Activated CD4-positive, CD25-positive, alpha-beta regulatory T cell treated with anti-CD3 and anti-CD28 coated beads, Interleukin-2, amount 50 U/mL, for 72 hours (primary cell): Measurements from ENCODE around the gene ZFTA.

Experiments
- DNase-seq: peaks from one replicate; pipeline ENCODE4 v3.0.0; 2021

ZFTA gene

DNA sequence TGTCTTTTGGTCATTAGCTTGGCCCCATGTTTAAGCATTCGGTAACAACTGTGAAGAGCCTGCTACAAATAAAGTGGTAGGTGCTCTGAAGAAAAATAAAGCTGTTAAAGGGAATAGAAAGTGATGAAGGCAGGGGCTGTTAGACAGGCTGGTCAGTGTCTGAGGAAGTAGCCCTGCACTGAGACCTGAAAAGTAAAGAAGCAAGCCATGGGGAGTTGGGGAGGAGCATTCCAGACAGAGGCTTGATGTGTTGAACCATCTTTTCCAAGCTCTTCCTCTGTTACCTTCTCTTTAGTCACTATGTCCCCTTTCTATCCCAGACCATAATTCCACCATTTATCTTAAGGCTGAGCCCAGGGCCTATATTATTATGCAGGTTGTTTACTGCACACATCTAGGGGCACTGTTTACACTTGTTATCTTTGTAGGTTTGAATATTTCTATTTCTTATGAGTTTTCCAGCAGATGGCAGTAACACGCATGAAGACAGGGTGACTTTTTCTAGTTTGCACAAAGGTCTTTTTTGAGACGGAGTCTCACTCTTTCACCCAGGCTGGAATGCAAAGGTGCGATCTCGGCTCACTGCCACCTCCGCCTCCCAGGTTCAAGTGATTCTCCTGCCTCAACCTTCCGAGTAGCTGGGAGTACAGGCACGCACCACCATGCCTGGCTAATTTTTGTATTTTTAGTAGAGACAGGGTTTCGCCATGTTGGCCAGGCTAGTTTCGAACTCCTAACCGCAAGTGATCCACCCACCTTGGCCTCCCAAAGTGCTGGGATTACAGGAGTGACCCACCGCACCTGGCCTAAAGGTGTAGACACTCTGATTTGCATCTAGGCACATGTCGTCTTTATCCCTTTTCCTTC is 23.0 kb downstream of the ZFTA start:
- DNase-seq: no peak

DNA sequence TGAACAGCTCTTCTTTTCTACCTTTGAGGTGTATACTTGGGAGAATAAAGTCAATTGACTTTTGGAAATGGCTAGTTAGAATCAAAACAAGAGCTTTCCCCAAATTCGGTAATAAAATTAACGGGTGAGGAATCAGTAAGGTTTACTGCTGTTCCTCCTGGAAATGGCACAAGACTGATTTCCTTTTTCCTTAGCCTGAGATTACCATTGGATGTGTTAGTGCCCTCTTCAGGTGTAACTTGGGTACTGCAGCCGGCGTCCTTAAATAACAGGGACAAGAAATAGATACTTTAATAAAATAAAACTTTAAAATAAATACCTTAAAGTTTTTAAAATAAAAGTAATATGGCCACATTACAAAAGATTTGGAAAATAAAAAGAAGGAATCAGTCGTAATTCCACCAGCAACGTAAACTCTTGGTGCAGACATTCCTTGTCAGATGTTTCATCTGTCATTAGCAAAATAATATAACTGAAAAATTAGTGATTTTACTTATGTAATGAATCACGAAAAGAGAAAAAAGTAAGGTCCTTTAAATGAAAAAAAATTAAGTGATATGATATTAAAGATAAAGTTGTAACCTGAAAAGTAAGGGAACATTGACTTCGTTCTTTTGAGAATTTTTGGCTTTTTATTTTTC is 29.7 kb downstream of the ZFTA start:
- peak; percentile 62 for DNase-seq

DNA sequence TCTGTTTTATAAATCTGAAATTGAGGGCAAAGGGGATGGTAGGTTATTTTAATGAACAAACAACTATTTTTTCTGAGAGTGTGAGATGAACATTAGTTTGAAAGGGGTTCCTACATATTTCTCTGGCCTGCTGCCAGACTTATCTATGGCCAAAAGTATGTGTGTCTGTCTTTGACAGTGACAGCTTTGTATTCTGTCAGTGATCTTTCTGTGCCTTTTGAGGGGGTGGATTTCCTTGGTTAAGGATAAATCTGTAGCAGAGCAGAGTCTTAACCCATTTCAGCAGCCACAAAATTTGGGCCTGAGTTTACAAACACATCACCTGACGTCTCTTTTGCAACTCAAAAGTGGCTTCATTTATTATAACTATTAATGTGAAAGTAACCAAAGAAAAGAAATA is 30.9 kb downstream of the ZFTA start:
- no peak for DNase-seq

DNA sequence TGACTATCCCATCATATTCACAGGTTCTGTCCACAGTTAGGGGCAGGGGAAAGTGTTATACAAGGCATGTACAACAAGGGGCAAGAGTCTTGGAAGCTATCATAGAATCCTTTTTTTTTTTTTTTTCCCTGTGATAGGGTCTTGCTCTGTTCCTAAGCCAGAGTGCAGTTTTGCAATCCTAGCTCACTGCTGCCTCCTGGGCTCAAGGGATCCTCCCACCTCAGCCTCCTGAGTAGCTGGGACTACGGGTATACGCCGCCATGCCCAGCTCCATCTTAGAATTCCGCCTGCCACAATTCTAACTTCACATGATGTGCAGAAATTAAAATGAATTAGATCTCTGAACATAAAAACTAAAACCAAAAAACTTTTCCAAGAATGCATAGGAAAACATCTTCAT is 31.7 kb downstream of the ZFTA start:
- no peak for DNase-seq

DNA sequence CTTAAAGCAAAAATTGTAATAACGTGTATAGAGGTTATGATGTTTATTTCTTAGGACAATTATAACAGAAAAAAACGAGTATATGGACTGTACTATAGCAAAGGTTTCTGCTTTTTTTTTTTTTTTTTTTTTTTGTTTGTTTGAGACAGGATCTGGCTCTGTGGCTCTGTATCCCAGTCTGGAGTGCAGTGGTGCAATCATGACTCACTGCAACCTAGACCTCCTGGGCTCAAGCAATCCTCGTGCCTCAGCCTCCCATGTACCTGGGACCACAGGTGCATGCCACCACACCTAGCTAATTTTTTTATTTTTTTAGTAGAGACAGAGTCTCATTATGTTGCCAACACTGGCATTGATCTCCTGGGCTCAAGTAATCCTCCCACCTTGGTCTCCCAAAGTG is 39.2 kb downstream of the ZFTA start:
- no peak for DNase-seq

GRCh38 chr11:63720611-63721010 is 48.0 kb downstream of the ZFTA start:
- no peak for DNase-seq

GRCh38 chr11:63719987-63720386 is 48.6 kb downstream of the ZFTA start:
- no peak for DNase-seq

DNA sequence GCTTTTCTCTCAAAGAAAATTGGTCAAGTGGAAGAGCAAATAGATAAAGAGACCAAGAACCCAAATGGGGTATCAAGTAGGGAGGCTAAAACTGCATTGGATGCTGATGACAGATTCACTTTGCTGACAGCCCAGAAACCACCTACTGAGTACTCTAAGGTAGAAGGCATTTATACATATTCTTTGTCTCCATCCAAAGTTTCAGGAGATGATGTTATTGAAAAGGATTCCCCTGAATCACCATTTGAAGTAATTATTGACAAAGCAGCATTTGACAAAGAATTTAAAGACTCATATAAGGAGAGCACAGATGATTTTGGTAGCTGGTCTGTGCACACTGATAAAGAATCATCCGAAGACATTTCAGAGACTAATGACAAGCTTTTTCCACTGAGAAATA is 49.6 kb downstream of the ZFTA start:
- DNase-seq: no peak
